SH-SY5Y (cell line): ENCODE data around the gene IFNL3.

Experiments used
- GATA2 ChIP-seq: IDR thresholded peaks from 2 replicates; pipeline ENCODE4 v1.6.1; 2011; ENCODE audit warnings: mild to moderate bottlenecking, low read depth, low read length
- GATA3 ChIP-seq: IDR thresholded peaks from 2 replicates; pipeline ENCODE4 v1.6.1; 2011; ENCODE audit warnings: low read depth, mild to moderate bottlenecking, low read length, moderate library complexity

GRCh38 chr19:39196320-39196719 is 48.5 kb downstream of the IFNL3 start:
- no peak for TF ChIP-seq GATA2
- no peak for TF ChIP-seq GATA3
